Stimulated activated CD4-positive, alpha-beta T cell treated with anti-CD3 and anti-CD28 coated beads, Interleukin-4, amount 100 ng/mL, for 48 hours (primary cell): Measurements from ENCODE around the gene SYTL1.
A peak's percentile ranks its signal among the peaks of the same experiment; 100 is the strongest.

Source experiments
- DNase-seq, 2 donors: peaks; one replicate each; pipeline ENCODE4 v3.0.0-alpha.2; 2020; ENCODE audit warnings: low read depth in 2 of 2

The SYTL1 gene

GRCh38 chr1:27363766-27364695, 22.2 kb downstream of the SYTL1 start:
- no peak for DNase-seq

- no peak for DNase-seq
Observed at GRCh38 chr1:27364696-27365371, 23.0 kb downstream of the SYTL1 start.

GRCh38 chr1:27365372-27366112, 23.7 kb downstream of the SYTL1 start:
- peak; percentile 72 to 84 for DNase-seq

- DNase-seq = peak; percentile 81 to 83
Observed at GRCh38 chr1:27366113-27366410, 24.2 kb downstream of the SYTL1 start.

- DNase-seq = peak in 1 of 2 donors; percentile 62
Observed at GRCh38 chr1:27366411-27367159, 24.8 kb downstream of the SYTL1 start, which contains the start of gene MAP3K6. Gene MAP3K6, minus strand, starts transcription at chr1:27366961. Its CDS starts 364 bp downstream, at chr1:27366597.

GRCh38 chr1:27367160-27367650, 25.4 kb downstream of the SYTL1 start:
- no peak for DNase-seq

- no peak for DNase-seq
Observed at GRCh38 chr1:27368869-27369582, 27.2 kb downstream of the SYTL1 start.

- no peak for DNase-seq
Observed at GRCh38 chr1:27372022-27372807, 30.4 kb downstream of the SYTL1 start.

GRCh38 chr1:27372808-27373690, 31.2 kb downstream of the SYTL1 start:
- DNase-seq = no peak

GRCh38 chr1:27374362-27375086, 32.7 kb downstream of the SYTL1 start, which contains the start of gene FCN3:
Gene FCN3, minus strand, starts transcription at chr1:27374824. Its CDS starts 6 bp downstream, at chr1:27374818.
- no peak for DNase-seq

GRCh38 chr1:27377760-27378495, 36.1 kb downstream of the SYTL1 start:
- no peak for DNase-seq

GRCh38 chr1:27379564-27380122, 37.8 kb downstream of the SYTL1 start:
- no peak for DNase-seq

- no peak for DNase-seq
Observed at GRCh38 chr1:27380224-27380623, 38.4 kb downstream of the SYTL1 start.

- no peak for DNase-seq
Observed at GRCh38 chr1:27380766-27381733, 39.2 kb downstream of the SYTL1 start.

GRCh38 chr1:27381969-27382762, 40.3 kb downstream of the SYTL1 start:
- DNase-seq = no peak
